ENCODE data around the gene FAM83D. TPM values are rescaled to one million over a fixed set of nuclear protein-coding genes. Genes with fewer than 3 reads are reported as not detected.

Gene FAM83D
- total RNA-seq, 1 experiment from 2014 or later, result 48.1 TPM

GRCh38 chr20:38878866-38879265, 47.4 kb upstream of the FAM83D start:
- peak; percentile 61 for DNase-seq
- H4K5ac ChIP-seq (ENCODE audit: insufficient read length, low read depth, low read length), result no peak overlapping the region
- no peaks in the 10 kb centered on the region; the same call in 1 of the 2 replicates for H3K4me1 ChIP-seq (ENCODE audit: insufficient read depth, low read length)
- H4K8ac ChIP-seq (replicated peaks; ENCODE audit: insufficient read length, low read depth, low read length), result no peak overlapping the region
- no peak overlapping the region for H3T11ph ChIP-seq (ENCODE audit: low read length)
- Mint-ChIP-seq H3K27ac (no peak overlapping the region), H3K27me3 (ENCODE audit: low read depth) (no peaks in the 10 kb centered on the region), H3K4me3 (no peak overlapping the region), H3K9me3 (no peaks in the 10 kb centered on the region; a peak in 1 of 5 replicates), H3K36me3 (ENCODE audit: insufficient read depth in 1 of 3, low read depth in 3 of 3) (no peaks in the 10 kb centered on the region), H3K4me1 (peaks cover 23% of the 10 kb centered on the region in 2 experiments)
- H2AFZ ChIP-seq (ENCODE audit: low read length), result no peak overlapping the region
- no peak overlapping the region for H2BK20ac ChIP-seq (ENCODE audit: low read depth, low read length, poor library complexity, severe bottlenecking)
- H2BK5ac ChIP-seq (ENCODE audit: insufficient read length, low read length), result no peak overlapping the region
- no peak overlapping the region for H3K14ac ChIP-seq (ENCODE audit: insufficient read depth, low read length)
- no peak overlapping the region for H2BK15ac ChIP-seq (ENCODE audit: low read depth, low read length)
- TF ChIP-seq, protein P1, sequence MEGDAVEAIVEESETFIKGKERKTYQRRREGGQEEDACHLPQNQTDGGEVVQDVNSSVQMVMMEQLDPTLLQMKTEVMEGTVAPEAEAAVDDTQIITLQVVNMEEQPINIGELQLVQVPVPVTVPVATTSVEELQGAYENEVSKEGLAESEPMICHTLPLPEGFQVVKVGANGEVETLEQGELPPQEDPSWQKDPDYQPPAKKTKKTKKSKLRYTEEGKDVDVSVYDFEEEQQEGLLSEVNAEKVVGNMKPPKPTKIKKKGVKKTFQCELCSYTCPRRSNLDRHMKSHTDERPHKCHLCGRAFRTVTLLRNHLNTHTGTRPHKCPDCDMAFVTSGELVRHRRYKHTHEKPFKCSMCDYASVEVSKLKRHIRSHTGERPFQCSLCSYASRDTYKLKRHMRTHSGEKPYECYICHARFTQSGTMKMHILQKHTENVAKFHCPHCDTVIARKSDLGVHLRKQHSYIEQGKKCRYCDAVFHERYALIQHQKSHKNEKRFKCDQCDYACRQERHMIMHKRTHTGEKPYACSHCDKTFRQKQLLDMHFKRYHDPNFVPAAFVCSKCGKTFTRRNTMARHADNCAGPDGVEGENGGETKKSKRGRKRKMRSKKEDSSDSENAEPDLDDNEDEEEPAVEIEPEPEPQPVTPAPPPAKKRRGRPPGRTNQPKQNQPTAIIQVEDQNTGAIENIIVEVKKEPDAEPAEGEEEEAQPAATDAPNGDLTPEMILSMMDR (conservative IDR thresholded peaks at IDR 0.05), result no peak
- no peak overlapping the region for H3K56ac ChIP-seq (ENCODE audit: insufficient read length, low read depth, low read length)
- H3K23me2 ChIP-seq (ENCODE audit: insufficient read length, low read depth, low read length, poor library complexity, severe bottlenecking), result no peaks in the 10 kb centered on the region
- WGBS (ENCODE audit: extremely low coverage, insufficient read length, low lambda C conversion rate), result no CpG with 5 or more reads among the region's 9 CpGs
- H3K23ac ChIP-seq (ENCODE audit: insufficient read length, low read depth, low read length), result no peak overlapping the region
- H3K18ac ChIP-seq (ENCODE audit: insufficient read length, low read depth, low read length), result no peak overlapping the region
- no peak overlapping the region for H2BK120ac ChIP-seq (ENCODE audit: low read depth, low read length, poor library complexity, severe bottlenecking)
- no peaks in the 10 kb centered on the region for H3K9me3 ChIP-seq (ENCODE audit: control insufficient read depth, low read depth, low read length)
- no peak overlapping the region for H2BK12ac ChIP-seq (ENCODE audit: insufficient read length, low read depth, low read length)
- H3K9ac ChIP-seq (ENCODE audit: extremely low read depth, insufficient read length, low read length), result no peak overlapping the region
- no peaks in the 10 kb centered on the region for H3K27me3 ChIP-seq (ENCODE audit: insufficient read depth, low read length)
- no peak overlapping the region for H3K4ac ChIP-seq (ENCODE audit: low read depth, low read length)
- H3K4me2 ChIP-seq (ENCODE audit: insufficient read depth, insufficient read length, low read length), result no peak overlapping the region
- H4K20me1 ChIP-seq (ENCODE audit: control insufficient read depth, insufficient read depth, insufficient read length), result no peaks in the 10 kb centered on the region
- no peaks in the 10 kb centered on the region for H3K79me2 ChIP-seq (ENCODE audit: insufficient read depth, low read length)
- H3K27ac ChIP-seq (ENCODE audit: insufficient read length, low read depth, low read length), result no peak overlapping the region
- no peak overlapping the region for H2AK5ac ChIP-seq (ENCODE audit: insufficient read length, low read length)
- H3K79me1 ChIP-seq (ENCODE audit: insufficient read depth, low read depth, low read length, poor library complexity, severe bottlenecking), result no peaks in the 10 kb centered on the region
- H4K91ac ChIP-seq (ENCODE audit: insufficient read length, low read depth, low read length), result no peak overlapping the region
